Measurements from ENCODE around the gene TRIP4.

GRCh38 chr15:64425221-64425620, 37.6 kb downstream of the TRIP4 start:
- TF ChIP-seq CTCF (conservative IDR thresholded peaks at IDR 0.05 in 1 of 2, IDR thresholded peaks at IDR 0.05 in 1 of 2; ENCODE audit: low read depth in 1 of 2, low read length in 2 of 2): no peak
- no peak for TF ChIP-seq EZH2 (IDR thresholded peaks at IDR 0.05; ENCODE audit: low read length, missing control alignments)

Measured in fibroblast of lung (primary cell).